Stimulated activated CD8-positive, alpha-beta memory T cell treated with anti-CD3 and anti-CD28 coated beads, Interleukin-15, amount 100 ng/mL, for 48 hours (primary cell): ENCODE measurements around the gene GDF10.

Source experiments
- DNase-seq, 2 donors: peaks; one replicate each; pipeline ENCODE4 v3.0.0-alpha.2; 2020; ENCODE audit warnings: low read depth in 2 of 2

Gene GDF10

DNA sequence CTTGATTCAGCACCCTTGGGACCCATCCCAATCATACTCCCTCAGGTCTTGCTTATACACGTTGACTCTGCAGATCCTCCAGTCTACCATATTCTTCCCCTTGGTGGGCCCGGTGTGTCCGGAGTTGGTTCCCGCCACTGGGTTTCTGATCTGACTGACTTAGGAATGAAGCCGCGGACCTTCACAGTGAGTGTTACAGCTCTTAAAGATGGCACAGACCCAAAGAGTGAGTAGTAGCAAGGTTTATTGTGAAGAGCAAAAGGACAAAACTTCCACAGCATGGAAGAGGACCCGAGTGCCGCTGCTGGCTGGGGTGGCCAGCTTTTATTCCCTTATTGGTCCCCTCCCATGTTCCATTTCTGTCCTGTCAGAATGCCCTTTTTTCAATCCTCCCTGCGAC, 5.9 kb upstream of the GDF10 start:
- DNase-seq, result no peak

DNA sequence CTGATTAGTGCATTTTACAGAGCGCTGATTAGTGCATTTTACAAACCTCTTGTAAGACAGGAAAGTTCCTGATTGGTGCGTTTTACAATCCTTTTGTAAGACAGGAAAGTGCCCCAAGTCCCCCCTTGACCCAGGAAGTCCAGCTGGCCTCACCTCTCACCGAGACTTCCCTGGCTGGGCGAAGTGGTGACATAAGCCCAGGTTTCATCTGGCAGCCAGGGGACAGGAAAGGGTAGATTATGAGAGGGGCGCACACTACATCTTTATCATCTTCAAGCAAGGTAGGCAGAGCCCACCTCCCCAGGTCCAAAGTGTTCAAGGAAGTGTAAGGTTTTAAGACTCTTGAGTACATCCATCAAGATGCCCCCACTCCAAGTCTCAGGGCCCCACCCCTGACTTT, 5.5 kb upstream of the GDF10 start:
- no peak for DNase-seq

DNA sequence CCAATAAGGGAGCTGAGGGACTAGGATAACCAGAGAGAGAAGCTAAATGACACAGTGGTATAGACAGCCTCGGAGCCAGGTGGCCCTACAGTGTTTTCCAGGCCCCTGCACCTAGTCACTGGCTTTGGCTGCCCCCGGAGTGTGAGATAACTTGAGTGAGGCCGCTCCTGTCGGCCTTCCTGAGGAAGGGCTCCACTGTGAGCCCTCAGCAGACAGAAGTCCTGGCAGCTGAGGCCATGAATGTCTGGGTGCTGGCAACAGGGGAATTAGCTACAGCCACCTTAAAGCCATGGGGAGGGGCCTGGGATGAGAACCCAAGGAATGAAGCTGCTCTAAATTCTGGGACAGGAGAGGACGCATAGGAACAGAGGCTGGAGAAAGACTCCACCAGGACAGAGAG, 4.6 kb upstream of the GDF10 start:
- DNase-seq, result no peak

DNA sequence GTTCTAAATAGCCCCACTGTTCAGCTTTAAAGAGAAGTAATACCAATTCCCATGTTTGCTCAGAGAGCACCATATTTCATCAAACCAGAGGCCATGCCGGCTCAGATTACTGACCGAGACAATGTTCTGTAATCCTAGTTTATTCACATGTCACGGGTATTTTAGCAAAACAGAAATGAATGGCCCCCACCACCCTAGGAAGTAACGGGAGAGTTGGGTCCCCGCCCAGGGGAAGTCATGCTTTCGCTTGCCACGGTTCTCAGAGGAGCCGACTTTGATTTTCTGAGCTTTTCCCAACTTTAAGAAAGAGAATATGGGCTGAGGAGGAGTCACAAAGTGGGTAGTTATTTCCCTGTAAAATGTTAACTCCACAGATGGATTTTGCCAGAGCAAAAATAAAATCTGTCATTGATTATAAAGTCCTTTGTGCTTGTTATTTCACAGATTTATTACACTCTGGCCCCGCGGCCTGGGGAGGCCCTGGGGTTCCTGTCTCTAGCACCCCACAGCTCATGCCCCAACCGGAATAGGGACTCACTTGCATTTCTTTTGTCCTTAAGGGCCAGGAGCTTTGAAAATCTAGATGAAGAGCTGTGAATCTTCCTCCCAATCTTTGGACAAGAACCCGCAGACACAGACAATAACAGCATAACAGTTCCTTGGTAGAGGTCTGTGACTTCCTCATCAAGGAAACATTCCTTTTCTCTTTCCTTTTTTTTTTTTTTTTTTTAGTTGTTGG, 3.7 kb upstream of the GDF10 start:
- no peak for DNase-seq

DNA sequence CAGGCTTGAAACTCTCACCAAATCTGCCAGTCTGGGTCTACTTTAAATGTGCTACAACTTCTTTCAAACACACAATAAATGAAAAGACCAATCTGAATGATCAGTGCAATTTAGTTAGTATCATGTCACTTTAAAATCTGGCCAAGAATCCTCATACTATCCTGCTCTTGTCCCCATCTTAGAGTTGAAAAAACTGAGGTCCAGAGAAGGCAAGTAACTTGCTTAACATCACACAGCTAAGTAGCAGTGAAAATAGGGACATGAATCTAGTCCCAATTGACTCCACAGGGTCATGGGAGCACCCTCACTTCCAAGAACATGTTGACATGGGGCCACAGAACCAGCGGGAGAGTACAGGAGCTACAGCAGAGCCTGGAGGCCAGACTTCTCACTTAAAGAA, 3.1 kb upstream of the GDF10 start:
- DNase-seq, result no peak

DNA sequence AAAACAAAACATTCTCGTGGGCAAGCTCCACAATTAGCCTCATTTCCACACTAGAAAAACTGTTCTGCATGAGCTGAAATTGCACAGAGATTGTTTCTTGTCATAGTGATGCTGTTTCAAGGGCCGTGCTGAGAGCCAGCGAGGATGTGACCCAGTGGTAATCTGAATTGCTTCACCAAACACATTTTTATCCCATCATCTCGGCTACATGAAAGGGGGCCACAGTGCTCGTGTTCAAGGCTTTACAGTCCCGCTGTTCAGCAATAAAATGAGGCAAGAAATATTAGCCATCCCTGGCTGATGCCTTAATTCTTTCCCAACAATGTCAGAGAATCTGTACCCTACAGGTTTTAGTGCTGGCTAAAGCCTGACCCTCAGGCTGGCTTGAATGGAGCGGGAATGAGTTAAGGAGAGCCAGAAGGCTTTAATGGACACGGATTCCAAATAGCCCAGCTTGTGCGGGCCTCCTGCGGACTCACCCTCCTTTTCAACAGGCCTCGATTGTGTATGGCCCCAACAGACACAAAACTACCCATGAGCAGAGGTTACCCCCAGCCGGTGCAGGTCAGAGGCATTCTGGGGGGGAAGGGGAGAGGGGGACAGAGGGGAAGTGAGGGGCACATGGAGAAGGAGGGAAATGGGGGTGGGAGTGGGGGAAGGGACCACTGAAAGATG, 2.0 kb upstream of the GDF10 start:
- DNase-seq, result no peak

DNA sequence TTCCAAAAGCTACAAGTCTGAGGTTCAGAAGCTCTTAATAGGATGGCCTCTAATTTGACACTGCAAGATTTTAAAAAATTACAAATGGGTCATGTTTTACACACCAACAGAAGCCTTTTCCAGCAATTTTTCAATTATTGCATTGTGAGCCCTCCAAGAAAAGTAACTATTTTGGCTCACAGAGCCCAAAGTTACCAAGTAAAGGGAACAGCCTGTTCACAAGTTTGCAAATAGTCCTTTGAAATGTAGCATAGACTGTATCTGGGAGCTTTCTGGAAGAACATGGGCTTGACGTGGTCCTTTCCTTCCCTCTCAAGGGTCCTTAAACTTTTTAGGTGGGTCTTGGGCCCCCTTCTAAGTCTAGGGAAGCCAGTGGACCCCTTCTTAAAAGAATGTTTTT, 1.3 kb upstream of the GDF10 start:
- DNase-seq, result no peak

DNA sequence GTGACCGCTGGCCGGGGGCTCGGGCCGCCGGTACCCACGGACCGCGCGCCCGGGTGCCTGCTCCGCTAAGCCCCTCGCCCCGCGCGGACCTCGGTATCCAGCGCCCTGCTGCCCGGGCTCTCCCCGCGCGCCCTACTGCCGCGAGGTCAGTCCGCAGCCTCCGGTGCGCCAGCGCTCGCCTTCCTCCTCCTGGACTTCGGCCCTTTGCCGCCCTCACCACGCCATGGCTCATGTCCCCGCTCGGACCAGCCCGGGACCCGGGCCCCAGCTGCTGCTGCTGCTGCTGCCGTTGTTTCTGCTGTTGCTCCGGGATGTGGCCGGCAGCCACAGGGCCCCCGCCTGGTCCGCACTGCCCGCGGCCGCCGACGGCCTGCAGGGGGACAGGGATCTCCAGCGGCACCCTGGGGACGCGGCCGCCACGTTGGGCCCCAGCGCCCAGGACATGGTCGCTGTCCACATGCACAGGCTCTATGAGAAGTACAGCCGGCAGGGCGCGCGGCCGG, 483 bp downstream of the GDF10 start:
- no peak for DNase-seq

DNA sequence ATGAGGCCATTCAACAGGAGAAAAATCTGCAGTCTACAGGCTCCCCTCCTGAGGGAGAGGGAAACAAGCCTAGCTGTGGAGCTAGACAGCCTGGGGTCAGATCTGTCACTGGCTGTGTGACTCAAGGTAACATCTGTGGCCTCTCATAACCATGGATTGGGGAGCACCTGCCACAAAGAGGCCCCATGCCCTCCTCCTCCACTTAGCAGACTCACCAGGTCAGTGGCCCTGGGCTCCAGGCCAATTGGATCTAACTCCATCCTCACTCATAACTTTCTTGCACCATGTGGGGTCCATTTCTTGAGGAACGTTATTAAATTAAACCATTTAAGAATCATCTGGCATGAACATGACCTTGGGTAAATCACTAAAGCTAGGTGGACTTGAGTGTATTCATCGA, 1.8 kb downstream of the GDF10 start:
- DNase-seq, result no peak

DNA sequence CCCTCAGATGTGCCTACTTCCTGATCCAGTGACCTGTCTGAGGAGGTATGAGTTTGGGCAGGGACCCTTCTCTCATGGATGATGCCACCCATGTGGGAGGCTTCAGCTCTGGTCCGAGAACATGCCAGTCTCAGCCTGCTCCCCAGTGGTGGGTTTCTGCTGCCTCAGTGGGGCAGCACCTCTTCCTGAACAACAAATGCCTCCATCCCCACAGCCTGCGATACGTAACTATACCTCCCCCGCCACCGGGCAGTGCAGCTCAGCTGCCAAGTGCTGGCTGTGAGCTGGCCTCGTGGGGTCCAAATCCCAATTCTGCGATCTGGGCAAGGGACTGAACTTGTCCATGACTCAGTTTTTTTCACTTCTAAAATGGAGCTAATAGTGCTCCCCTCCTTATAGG, 3.1 kb downstream of the GDF10 start:
- DNase-seq, result no peak

DNA sequence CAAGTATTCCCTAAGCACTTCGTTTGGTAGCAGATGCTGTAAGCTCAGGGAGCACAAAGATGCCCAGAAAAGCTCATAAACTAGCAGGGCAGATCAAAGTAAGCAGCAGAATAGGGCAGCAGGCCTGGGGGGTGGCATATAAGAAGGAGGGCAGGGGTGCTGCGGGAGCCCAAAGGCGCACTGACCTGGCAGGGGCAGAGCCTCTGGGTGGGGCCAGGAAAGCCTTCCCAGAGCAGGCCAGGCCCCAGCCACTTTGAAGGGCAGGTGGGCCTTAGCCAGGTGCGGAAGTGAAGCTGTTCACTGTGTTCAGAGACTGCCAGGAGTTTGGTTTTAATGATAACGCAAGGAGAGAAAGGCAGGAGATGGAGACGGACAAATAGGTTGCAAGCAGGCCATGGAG, 3.9 kb downstream of the GDF10 start:
- DNase-seq, result no peak

DNA sequence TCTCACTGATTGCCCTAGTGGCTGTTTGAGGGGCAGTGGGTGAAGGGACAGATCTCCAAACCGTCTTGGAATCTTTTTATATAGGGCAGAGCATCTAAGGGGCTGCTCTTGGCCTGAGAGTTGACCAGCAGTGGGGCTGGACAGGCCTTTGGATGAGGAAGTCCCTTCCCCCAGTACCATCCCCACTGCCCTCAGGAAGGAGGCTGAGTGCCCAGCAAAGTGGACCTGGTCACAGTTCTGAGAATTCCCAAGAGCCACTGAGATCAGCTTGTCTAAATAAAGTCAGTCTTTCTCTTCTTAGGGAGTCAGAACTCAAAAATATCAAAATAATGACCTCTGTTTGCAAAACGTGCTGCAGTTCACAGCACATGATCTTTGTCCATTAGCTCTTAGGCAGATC, 5.6 kb downstream of the GDF10 start:
- DNase-seq, result no peak

DNA sequence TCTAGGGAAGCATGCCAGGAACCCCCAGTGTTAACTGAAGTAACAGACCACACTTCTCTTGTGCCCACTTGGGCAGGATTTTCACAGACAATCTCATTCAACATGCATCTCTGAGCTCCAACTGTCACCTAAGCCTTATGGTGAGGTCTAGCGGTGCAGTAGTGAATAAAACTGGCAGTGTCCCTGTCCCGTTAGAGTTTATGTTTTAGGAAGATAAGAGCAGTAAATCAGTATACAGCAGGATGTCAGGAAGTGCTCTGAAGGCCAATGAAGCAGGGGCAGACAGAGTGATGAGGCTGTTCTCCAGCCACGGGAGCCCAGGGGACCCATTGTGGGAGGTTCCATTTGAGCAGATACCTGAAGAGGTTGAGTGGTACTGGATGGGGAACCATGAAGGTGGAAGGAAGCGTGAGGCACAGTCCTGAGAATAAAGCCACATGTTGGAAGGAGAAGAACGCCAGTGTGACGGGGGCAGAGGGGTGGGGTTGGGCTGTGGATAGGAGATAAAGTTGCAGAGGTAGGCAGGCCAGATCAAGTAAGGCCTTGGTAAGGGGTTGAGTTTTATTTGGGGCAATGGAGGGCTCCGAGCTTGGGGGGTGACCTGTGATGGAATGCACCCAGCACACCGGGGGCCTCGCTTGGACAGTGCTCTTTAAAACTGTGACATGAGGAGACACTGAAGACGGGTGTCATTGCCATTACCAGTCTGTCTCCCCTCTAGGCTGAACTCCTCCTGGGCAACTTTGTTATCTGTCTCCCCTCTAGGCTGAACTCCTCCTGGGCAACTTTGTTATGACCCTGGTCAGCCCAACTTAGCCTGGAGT, 6.6 kb downstream of the GDF10 start:
- no peak for DNase-seq

DNA sequence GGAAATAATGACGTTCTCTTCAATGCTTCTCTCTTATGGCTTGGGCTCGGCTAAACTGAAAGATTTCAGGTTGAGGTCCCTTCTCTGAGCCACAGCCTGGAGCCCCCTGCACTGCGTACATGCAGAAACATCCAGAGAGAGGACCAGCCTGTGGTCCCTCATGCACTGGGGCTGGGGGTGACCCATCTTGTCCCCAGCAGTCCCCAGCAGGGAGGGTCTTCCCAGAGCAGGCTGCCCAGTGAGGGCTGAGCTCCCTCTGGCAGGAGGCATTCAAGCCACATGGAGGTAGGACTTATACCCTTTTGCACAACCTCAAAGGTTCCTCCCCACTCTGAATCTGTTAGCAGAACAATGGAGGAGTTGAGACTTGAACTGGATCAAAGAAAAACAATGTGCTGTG, 7.4 kb downstream of the GDF10 start:
- DNase-seq, result no peak

DNA sequence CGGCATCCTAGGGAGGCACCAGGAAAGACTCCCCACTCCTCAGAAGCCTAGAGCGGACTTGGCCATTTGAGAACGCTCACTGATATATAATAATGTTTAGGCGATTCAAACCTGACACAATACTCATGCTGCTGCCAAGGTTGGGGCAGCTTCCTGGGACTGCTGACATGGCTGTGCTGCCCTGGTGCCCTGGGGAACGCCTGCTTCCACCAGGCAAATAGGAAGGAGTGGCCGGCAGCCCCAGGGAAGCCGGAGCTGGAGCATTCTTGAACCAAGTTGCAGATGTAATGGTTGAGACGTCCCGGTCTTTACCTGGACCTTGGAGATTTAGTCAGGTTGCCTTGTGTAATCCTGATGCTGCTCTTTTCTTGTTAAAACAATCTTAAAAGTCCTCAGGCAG, 8.8 kb downstream of the GDF10 start:
- no peak for DNase-seq

DNA sequence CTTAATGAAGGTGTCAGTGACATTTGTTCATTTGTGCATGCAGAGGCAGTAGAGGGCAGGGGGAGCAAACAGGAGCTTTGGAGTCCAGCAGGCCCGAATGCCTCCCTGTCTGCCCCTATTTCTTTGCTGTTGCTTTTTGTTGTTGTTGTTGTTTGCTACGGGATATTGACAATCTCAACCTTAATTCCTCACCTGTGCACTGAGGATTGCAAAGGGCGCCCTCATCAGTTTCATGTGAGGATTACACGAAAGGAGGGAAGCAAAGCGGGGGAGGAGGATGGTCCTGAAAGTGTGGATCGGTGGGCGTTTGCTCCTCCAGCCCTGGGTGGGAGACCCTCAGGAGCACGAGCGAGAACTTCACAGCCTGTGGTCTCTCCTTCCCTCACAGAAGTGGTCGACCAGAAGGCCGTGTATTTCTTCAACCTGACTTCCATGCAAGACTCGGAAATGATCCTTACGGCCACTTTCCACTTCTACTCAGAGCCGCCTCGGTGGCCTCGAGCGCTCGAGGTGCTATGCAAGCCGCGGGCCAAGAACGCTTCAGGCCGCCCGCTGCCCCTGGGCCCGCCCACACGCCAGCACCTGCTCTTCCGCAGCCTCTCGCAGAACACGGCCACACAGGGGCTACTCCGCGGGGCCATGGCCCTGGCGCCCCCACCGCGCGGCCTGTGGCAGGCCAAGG, 9.6 kb downstream of the GDF10 start:
- no peak for DNase-seq

DNA sequence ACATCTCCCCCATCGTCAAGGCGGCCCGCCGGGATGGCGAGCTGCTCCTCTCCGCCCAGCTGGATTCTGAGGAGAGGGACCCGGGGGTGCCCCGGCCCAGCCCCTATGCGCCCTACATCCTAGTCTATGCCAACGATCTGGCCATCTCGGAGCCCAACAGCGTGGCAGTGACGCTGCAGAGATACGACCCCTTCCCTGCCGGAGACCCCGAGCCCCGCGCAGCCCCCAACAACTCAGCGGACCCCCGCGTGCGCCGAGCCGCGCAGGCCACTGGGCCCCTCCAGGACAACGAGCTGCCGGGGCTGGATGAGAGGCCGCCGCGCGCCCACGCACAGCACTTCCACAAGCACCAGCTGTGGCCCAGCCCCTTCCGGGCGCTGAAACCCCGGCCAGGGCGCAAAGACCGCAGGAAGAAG, 10.1 kb downstream of the GDF10 start:
- DNase-seq, result no peak

DNA sequence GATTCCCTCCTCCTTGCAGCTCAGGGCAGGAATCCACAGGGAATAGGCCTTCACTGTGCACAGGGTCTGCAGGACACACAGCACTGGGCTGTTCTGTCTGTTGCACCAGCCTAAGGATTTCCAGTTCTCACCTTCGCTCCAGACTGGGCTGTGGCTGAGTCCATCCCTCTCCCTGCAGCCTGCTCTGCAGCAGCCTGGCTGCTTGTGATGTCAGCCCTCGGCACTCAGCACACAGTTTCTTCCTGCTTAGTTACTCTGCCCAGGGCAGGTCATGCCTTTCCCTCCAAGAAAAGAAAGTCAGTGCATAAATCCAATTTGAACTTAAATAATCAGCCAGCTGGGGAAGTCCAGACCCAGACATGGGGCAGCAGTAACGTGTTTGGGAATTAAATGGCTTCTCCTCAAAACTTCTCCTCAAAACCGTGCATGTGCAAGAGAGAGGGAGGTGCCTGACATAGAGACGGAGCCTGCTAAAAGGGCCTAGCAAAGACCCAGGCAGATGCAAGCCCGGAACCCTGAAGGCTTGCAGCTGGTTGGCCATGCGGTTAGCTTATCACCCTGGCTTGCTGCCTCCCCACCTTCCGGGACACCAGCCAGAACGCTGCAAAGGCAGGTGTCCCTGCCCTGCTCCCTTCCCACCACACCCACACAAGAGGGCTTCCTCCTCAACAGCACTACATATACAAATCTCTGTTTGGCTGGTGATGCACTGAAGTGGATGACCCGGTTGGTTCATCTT, 11.4 kb downstream of the GDF10 start:
- DNase-seq, result peak in 1 of 2 donors; percentile 6

DNA sequence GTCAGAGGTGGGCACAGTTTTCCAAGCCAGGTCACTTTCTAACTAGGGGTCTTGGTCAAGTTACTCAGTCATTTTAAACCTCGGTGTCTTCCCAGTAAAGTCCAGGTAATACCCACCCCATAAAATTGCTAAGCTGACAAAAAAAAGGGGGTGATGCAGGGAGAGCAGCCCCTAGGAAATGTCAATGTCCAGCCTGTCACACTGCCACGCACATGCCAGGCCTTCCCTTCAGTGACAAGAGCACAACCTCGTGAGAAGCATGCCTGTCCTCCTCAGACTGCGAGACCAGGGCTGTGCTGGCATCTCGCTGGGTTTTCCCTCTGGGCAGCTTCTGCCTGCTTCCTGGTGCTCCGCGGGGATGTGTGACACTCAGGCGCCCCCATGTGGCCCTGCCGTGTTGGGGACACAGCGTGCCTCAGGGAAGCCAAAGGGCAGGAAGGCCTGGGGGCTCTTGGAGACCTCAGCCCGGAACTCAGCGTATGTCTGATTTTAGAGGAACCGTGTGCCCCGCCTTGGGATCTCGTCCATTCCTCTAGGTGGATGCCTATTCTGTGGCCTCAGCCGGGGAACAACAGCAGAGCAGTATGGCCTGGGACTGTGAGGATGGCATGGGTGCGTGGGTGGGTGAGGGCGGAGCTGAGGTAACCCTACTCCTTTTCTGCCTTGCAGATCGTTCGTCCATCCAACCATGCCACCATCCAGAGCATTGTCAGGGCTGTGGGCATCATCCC, 12.1 kb downstream of the GDF10 start:
- peak; percentile 72 to 74 for DNase-seq

DNA sequence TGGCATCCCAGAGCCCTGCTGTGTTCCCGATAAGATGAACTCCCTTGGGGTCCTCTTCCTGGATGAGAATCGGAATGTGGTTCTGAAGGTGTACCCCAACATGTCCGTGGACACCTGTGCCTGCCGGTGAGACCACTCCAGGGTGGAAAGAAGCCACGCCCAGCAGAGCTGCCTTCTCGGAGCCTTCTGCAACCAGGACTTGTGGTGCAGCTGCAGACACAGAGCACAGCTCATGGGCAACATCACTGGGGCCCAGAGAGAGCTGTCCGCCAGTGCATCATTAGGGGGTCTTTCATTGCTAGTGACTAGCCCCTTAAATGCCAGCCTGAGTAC, 12.6 kb downstream of the GDF10 start:
- DNase-seq, result no peak
